HepG2 (cell line): Measurements from ENCODE around the gene CADM4. TPM values are rescaled to one million over a fixed set of nuclear protein-coding genes. Genes with fewer than 3 reads are reported as not detected.
A peak's percentile ranks its signal among the peaks of the same experiment; 100 is the strongest.

Experiments used
- NFYC ChIP-seq: IDR thresholded peaks from 2 replicates; pipeline ENCODE4 v1.6.1; 2016; ENCODE audit warnings: missing genetic modification reagents, missing compliant biosample characterization
- POLR2A ChIP-seq, 2 experiments: IDR thresholded peaks; 2 replicates each; pipeline ENCODE4 v1.6.1; 2011; ENCODE audit warnings: low read depth in 2 of 2, low read length in 2 of 2, mild to moderate bottlenecking in 1 of 2, moderate library complexity in 1 of 2; ENCODE audit not compliant: insufficient read depth in 1 of 2
- RFX5 ChIP-seq: IDR thresholded peaks from 2 replicates; pipeline ENCODE4 v1.6.1; 2011; ENCODE audit warnings: low read depth, low read length, improper control_type of control experiment
- RFXANK ChIP-seq: IDR thresholded peaks from 2 replicates; pipeline ENCODE4 v1.6.1; 2016
- SALL1 ChIP-seq: sonication (generic); formaldehyde crosslinking; IDR thresholded peaks from 2 replicates; pipeline ENCODE4 v1.8.0; 2022; ENCODE audit warnings: mild to moderate bottlenecking, missing genetic modification reagents
- SRF ChIP-seq: IDR thresholded peaks from 2 replicates; pipeline ENCODE4 v1.6.1; 2011; ENCODE audit warnings: mild to moderate bottlenecking, low read depth, low read length, moderate library complexity
- TBX2 ChIP-seq: sonication (generic); formaldehyde crosslinking; IDR thresholded peaks from 2 replicates; pipeline ENCODE4 v1.5.0; 2020; ENCODE audit warnings: missing genetic modification reagents, mild to moderate bottlenecking, borderline replicate concordance
- YEATS2 ChIP-seq: sonication (generic); formaldehyde crosslinking; IDR thresholded peaks from 2 replicates; pipeline ENCODE4 v1.4.0; 2020; ENCODE audit warnings: missing genetic modification reagents, borderline replicate concordance
- ZBTB3 ChIP-seq: sonication (generic); formaldehyde crosslinking; IDR thresholded peaks from 2 replicates; pipeline ENCODE4 v1.4.0; 2020; ENCODE audit warnings: low read depth, mild to moderate bottlenecking, moderate library complexity, missing genetic modification reagents, borderline replicate concordance
- ZFP90 ChIP-seq: sonication (generic); formaldehyde crosslinking; IDR thresholded peaks from 2 replicates; pipeline ENCODE4 v1.8.0; 2022; ENCODE audit warnings: missing genetic modification reagents, mild to moderate bottlenecking, inconsistent platforms, borderline replicate concordance
- ZNF44 ChIP-seq: sonication (generic); formaldehyde crosslinking; IDR thresholded peaks from 2 replicates; pipeline ENCODE4 v1.5.1; 2020; ENCODE audit warnings: mild to moderate bottlenecking, missing genetic modification reagents
- ZNF724P ChIP-seq: sonication (generic); formaldehyde crosslinking; IDR thresholded peaks from 2 replicates; pipeline ENCODE4 v1.8.0; 2022; ENCODE audit warnings: missing genetic modification reagents, borderline replicate concordance
- ZZZ3 ChIP-seq: sonication (generic); formaldehyde crosslinking; IDR thresholded peaks from 2 replicates; pipeline ENCODE4 v1.4.0; 2020; ENCODE audit warnings: missing genetic modification reagents, mild to moderate bottlenecking, borderline replicate concordance
- polyA plus RNA-seq, 8 experiments: library from polyadenylated mRNA; depleted of rRNA in 3 of 8; stranded (reverse) in 7 of 8; unstranded in 1 of 8; fragments of >200 nt; fragmentation: Illumina TruSeq in 4 of 8; extraction: Trizol in 4 of 8; gene quantifications; 2 replicates each; pipeline versions ENCODE4 v1.2.1 to v1.2.3, GENCODE V29; 2011 to 2016; ENCODE audit warnings: low read depth in 4 of 8, missing spikeins in 1 of 8, mixed read lengths in 1 of 8; ENCODE audit not compliant: insufficient read depth in 1 of 8
- total RNA-seq, 5 experiments: library from RNA; depleted of rRNA; stranded (reverse); fragments of >200 nt; fragmentation: Illumina TruSeq; extraction: Trizol; gene quantifications; 2 replicates each; pipeline ENCODE4 v1.2.3, GENCODE V29; 2016; ENCODE audit warnings: low read depth in 1 of 5
- TF ChIP-seq, protein P1 (sequence below): sonication (generic); formaldehyde crosslinking; IDR thresholded peaks from 2 replicates; pipeline ENCODE4 v1.4.0; 2020; ENCODE audit warnings: missing genetic modification reagents
- TF ChIP-seq, protein P2 (sequence below): IDR thresholded peaks from 2 replicates; pipeline ENCODE4 v1.6.1; 2016; ENCODE audit warnings: low read depth
- TF ChIP-seq, protein P3 (sequence below): sonication (generic); formaldehyde crosslinking; IDR thresholded peaks from 2 replicates; pipeline ENCODE4 v1.4.0; 2020; ENCODE audit warnings: mild to moderate bottlenecking, missing genetic modification reagents
- TF ChIP-seq, protein P4 (sequence below): sonication (generic); formaldehyde crosslinking; IDR thresholded peaks from 2 replicates; pipeline ENCODE4 v1.8.1; 2022; ENCODE audit warnings: low read depth, mild to moderate bottlenecking, missing genetic modification reagents

The CADM4 gene
- total and polyA plus RNA-seq, 2 of the 13 experiments (the other 11 are each of a cell fraction or from before 2014, with no cell fraction given): 8.5 to 16.0 TPM

DNA sequence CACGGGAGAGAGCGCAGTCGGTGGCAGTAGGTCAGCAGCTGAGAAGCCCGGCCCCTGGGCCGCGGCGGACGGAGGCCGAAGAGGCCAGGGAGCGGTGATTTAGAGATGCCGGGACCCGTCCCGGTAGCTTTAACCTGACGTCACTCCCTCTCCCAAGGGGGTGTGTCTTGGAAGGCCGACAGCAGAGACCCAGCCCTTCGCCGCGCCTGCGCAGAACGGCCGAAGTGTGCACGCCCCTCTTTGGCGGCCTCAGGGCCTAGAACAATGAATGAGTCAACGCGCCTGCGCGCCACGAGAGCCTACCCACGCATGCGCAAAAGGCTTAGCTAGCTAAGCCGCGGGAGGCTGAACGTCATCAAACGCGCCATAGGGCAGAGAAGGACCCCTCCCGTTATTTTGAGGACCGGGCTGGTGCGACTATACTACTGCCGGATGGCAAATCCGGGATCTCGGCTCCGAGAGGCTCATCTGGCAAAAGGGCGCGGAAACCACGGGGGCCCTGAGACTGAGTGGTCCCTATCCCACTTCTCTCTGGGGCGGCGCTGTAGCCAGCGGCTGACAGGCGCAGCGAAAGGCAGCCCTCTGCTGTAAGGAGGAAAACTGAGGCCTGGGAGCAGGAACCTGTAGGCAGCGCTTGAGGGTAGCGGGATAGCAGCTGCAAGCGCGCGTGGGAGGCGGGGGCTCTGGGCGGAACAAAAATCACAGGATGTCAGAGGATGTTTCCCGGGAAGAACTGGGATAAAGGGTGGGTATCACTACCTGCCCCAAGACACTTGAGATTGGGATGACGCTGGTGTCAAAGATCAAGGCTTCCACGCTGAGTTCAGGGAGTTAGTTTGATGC lies 43.4 kb downstream of the CADM4 start, which contains the start of the genes IRGQ and ZNF576 (continued):
- TF ChIP-seq, protein P1, sequence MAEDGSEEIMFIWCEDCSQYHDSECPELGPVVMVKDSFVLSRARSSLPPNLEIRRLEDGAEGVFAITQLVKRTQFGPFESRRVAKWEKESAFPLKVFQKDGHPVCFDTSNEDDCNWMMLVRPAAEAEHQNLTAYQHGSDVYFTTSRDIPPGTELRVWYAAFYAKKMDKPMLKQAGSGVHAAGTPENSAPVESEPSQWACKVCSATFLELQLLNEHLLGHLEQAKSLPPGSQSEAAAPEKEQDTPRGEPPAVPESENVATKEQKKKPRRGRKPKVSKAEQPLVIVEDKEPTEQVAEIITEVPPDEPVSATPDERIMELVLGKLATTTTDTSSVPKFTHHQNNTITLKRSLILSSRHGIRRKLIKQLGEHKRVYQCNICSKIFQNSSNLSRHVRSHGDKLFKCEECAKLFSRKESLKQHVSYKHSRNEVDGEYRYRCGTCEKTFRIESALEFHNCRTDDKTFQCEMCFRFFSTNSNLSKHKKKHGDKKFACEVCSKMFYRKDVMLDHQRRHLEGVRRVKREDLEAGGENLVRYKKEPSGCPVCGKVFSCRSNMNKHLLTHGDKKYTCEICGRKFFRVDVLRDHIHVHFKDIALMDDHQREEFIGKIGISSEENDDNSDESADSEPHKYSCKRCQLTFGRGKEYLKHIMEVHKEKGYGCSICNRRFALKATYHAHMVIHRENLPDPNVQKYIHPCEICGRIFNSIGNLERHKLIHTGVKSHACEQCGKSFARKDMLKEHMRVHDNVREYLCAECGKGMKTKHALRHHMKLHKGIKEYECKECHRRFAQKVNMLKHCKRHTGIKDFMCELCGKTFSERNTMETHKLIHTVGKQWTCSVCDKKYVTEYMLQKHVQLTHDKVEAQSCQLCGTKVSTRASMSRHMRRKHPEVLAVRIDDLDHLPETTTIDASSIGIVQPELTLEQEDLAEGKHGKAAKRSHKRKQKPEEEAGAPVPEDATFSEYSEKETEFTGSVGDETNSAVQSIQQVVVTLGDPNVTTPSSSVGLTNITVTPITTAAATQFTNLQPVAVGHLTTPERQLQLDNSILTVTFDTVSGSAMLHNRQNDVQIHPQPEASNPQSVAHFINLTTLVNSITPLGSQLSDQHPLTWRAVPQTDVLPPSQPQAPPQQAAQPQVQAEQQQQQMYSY (CRISPR knock-in tag): no peak
- TF ChIP-seq ZZZ3 (CRISPR knock-in tag) (peak; percentile 45; the same call in 1 of the 2 replicates), SALL1 (CRISPR knock-in tag) (peak; percentile 24; the same call in 1 of the 2 replicates), SRF (0 out of 2 replicates have a peak, but pooled peaks have one; percentile 45), YEATS2 (CRISPR knock-in tag) (peak; percentile 97), TBX2 (CRISPR knock-in tag) (no peak; the same call in 1 of the 2 replicates), ZFP90 (CRISPR knock-in tag) (peak; percentile 25; the same call in 1 of the 2 replicates), NFYC (CRISPR knock-in tag) (0 out of 2 replicates have a peak, but pooled peaks have one; percentile 11), RFX5 (peak; percentile 64; the same call in 1 of the 2 replicates), POLR2A (IDR thresholded peaks at IDR 0.05; ENCODE audit: insufficient read depth in 1 of 2, low read depth in 2 of 2, low read length in 2 of 2) (peak; percentile 74 to 78), ZNF44 (peak; percentile 87), RFXANK (CRISPR knock-in tag) (0 out of 2 replicates have a peak, but pooled peaks have one; percentile 48), ZBTB3 (CRISPR knock-in tag) (peak; percentile 94), ZNF724P (CRISPR knock-in tag) (no peak)
- TF ChIP-seq, protein P2, sequence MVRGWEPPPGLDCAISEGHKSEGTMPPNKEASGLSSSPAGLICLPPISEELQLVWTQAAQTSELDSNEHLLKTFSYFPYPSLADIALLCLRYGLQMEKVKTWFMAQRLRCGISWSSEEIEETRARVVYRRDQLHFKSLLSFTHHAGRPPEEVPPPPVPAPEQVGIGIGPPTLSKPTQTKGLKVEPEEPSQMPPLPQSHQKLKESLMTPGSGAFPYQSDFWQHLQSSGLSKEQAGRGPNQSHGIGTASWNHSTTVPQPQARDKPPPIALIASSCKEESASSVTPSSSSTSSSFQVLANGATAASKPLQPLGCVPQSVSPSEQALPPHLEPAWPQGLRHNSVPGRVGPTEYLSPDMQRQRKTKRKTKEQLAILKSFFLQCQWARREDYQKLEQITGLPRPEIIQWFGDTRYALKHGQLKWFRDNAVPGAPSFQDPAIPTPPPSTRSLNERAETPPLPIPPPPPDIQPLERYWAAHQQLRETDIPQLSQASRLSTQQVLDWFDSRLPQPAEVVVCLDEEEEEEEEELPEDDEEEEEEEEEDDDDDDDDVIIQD (CRISPR knock-in tag): peak; percentile 29; the same call in 1 of the 2 replicates
- TF ChIP-seq, protein P3, sequence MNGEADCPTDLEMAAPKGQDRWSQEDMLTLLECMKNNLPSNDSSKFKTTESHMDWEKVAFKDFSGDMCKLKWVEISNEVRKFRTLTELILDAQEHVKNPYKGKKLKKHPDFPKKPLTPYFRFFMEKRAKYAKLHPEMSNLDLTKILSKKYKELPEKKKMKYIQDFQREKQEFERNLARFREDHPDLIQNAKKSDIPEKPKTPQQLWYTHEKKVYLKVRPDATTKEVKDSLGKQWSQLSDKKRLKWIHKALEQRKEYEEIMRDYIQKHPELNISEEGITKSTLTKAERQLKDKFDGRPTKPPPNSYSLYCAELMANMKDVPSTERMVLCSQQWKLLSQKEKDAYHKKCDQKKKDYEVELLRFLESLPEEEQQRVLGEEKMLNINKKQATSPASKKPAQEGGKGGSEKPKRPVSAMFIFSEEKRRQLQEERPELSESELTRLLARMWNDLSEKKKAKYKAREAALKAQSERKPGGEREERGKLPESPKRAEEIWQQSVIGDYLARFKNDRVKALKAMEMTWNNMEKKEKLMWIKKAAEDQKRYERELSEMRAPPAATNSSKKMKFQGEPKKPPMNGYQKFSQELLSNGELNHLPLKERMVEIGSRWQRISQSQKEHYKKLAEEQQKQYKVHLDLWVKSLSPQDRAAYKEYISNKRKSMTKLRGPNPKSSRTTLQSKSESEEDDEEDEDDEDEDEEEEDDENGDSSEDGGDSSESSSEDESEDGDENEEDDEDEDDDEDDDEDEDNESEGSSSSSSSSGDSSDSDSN (CRISPR knock-in tag): peak; percentile 74
- TF ChIP-seq, protein P4, sequence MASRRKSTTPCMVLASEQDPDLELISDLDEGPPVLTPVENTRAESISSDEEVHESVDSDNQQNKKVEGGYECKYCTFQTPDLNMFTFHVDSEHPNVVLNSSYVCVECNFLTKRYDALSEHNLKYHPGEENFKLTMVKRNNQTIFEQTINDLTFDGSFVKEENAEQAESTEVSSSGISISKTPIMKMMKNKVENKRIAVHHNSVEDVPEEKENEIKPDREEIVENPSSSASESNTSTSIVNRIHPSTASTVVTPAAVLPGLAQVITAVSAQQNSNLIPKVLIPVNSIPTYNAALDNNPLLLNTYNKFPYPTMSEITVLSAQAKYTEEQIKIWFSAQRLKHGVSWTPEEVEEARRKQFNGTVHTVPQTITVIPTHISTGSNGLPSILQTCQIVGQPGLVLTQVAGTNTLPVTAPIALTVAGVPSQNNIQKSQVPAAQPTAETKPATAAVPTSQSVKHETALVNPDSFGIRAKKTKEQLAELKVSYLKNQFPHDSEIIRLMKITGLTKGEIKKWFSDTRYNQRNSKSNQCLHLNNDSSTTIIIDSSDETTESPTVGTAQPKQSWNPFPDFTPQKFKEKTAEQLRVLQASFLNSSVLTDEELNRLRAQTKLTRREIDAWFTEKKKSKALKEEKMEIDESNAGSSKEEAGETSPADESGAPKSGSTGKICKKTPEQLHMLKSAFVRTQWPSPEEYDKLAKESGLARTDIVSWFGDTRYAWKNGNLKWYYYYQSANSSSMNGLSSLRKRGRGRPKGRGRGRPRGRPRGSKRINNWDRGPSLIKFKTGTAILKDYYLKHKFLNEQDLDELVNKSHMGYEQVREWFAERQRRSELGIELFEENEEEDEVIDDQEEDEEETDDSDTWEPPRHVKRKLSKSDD (CRISPR knock-in tag): no peak
